GM18951 (cell line): ENCODE measurements around the gene GPR84.

Source experiments
- POLR2A ChIP-seq: IDR thresholded peaks from 4 replicates; pipeline ENCODE4 v1.6.1; 2011; ENCODE audit warnings: mild to moderate bottlenecking; ENCODE audit not compliant: insufficient read length, insufficient read depth; ENCODE audit errors: extremely low read depth
- in situ Hi-C: fragments of 300-500 bp; cut with MboI; formaldehyde crosslinking; loops from one replicate; pipeline ENCODE4 v1.12.0; 2022; ENCODE audit warnings: low sequenced_read_pairs, mixed read lengths, inconsistent platforms; ENCODE audit not compliant: unreplicated experiment

GPR84 gene

DNA sequence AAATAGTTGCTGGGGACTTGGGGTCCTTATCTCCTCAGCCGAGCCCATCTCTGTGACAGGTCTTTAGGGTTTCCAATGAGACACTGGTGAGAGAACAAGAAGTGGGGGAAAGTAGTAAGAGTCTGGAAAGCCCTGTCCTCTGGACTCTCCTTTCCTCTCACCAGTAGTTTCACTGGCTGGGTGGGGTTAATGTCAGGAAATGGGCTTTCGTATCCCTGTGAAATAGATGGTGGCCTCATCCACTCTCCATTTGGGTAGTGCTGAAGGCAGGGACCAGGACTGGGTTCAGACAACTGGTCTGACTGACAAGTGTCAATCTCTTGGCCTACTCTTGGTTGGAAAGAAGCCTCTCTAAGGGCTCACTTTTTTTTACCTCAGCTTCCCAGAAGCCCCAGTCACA, 12.7 kb upstream of the GPR84 start:
- no peak for TF ChIP-seq POLR2A
- in situ Hi-C loops = no loop called here

DNA sequence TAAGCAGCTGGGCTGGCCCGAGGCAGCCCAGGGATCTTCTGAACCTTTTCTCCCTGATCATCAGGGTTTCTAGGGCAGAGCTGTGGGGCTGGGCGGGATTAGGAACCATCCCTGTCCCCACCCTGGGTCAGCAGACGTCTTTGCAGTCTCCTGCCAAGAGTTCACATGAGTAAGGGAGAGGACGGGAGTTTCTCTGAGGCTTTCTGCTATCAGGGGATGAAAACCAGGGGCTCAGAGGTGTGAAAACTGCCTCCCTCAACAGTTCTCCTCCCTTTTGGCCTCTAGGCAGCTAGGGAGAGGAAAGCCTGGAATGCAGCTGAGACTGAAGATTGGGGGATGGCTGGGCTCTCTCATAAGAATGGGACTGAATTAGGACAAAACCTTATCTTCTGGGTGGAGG, 12.3 kb upstream of the GPR84 start:
- in situ Hi-C loops = no loop called here
- TF ChIP-seq POLR2A = no peak

DNA sequence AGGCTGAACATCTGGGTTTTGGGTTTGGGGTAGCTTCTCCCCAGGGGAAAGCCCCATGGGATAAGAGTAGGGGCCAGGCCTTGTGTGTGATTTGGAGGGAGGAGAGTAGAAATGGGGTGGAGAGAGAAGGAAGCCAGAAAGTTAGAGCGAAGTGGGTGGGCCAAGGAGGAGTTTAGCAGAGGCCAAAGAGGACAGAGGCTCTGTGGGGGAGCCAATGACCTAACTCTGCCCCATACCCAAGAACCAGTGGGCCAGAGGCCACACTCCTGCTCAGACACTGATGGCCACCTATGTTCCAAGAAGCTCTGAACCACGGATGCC, 10.9 kb upstream of the GPR84 start:
- no peak for TF ChIP-seq POLR2A
- in situ Hi-C loops = no loop called here

DNA sequence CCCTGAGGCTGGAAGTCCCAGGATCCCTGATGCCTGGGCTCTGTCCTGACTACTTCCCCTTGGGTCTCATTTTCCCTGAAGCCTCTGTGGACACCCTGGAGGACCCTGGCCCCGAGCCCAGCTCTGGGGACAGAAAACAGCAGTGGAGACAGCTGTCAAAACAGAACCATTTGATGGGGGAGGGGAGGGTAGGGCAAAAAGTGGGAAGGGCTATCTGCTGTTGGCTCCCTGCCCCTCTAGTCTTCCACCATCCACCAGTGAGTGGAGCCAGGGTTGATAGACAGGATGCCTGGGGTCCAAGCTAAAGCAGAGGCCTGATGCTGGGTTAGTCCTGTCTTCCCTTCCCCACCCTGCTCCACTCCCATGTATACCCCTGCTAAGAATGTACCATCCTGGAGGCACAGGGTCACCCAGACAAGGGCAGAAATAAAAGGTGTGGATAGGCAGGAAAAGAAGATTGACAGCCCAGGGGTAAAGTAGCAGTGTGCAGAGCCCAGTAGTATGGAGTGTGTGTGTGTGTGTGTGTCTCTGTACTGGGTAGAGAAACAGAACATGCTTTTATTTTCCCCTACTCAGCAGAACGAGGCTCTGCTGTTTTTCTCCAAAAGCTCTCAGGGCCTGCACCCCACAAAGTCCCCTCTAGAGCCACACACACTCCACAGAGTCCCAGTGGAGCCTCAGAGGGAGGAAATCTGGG, 10.4 kb upstream of the GPR84 start:
- in situ Hi-C loops = loop anchor here (25.0 kb wide), 1 partner anchor 362 kb away; the partner anchor contains the start of genes HOXC8 and HOXC9
- no peak for TF ChIP-seq POLR2A

DNA sequence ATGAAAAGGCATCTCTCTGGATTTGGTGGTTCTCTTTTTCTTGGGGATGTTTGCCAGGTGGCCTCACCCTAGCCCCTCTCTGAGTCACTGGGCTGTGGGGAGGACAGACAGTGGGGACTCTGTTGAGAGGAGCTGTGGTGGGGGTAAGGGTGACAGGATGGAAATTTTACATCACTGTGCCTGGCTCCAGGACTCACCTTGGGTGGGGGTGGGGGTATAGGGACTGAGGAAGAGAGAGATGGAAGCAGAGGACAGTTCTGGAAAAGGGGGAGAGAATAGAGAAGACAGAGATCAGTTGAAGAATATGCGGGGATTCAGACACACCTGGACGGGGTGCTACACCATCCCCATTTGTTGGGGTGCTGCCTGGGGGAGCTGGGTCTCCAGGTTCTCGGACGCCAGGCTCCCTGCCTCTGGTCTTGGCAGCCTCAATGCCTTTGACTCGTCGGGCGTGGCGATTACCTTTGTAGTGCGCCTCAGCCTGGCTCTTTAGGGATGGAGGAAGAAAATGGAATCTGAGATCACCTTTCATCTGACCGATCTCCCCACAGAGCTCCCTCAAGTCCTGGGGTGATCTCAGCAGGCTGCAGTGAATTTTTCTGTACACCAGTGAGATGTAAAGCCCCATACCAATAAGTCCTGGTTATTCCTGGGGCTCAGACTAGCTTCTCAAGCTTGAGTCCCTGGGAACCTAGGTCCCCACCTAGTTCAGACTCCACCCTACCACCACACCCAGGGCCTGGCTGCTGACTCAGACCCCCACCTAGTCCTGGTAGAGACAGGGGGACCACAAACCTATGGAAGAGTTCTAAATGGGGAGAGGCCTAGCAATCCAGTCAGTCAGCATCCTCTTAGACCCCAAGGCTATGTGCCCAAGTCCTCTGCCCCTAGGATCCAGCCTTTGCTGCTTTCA, 9.6 kb upstream of the GPR84 start:
- in situ Hi-C loops = loop anchor here (25.0 kb wide), 1 partner anchor 362 kb away; the partner anchor contains the start of genes HOXC8 and HOXC9
- no peak for TF ChIP-seq POLR2A

DNA sequence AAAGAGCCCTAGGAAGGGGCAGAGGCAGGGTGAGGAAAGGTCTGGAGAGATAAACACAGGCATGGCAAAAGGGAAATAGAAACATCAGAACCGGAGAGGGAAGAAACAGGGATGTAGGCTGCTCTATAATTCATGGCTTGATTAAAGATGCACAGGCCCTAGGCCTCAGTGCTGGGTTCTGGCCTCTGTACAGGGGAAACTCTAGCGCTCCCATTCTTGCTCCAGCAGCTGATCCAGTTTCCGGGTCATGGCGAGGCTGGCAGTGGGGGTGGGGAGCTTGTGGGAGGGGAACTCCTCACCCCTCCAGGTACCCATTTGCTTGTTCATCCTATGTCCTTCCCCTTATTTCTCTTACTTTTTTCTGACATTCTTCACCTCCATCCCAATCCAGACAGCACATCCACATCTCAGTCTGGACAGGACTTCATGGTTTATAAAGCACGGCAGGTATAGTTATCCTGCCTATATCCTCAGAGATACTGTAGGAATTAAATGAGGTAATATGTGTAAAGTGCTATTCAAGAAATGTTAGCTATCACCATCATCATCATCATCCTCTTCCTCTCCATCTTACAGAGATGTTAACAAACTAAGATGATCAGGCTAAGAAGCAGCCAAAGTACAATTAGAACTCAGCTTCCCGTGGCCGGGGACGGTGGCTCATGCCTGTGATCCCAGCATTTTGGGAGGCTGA, 8.0 kb upstream of the GPR84 start:
- in situ Hi-C loops = loop anchor here (25.0 kb wide), 1 partner anchor 360 kb away; the partner anchor contains the start of genes HOXC8 and HOXC9
- TF ChIP-seq POLR2A = no peak

DNA sequence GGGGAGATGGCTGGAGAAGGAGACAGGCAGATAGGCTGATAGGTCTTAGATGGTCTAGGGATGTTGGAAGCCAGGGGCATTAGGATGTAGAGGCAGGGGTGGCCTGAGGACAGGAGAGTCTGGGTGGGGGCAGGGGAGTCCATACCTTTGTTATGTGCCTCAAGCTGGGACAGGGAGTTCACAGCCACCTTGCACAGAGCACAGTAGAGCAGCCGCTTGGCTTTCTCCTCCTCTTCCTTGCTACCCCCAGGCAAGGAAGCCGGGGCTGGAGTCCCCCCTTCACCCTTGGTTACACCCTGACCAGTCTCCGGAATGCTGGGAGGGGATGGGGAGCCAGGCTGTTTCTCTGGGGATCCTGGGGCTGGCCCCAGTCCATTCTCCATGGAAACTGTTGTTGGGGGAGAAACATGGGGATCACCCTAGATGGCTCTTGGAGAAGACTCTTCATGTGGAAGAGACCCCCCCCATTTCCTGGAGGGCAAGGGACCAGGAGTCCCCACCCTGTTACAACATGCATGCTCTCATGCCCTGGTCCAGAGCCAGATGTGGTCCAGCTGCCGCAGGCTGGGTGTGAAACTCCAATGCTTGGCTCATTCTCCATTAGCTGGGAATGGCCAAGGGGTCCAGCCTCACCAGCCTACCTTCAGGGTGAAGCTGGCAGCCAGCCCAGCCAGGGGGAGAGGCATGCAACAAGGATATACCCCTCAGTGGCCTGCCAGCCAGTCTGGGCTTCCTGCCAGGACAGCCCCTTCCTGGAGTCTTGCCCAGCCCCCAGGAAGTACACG, 7.2 kb upstream of the GPR84 start:
- TF ChIP-seq POLR2A = no peak
- in situ Hi-C loops = loop anchor here (25.0 kb wide), 1 partner anchor 359 kb away; the partner anchor contains the start of genes HOXC8 and HOXC9

DNA sequence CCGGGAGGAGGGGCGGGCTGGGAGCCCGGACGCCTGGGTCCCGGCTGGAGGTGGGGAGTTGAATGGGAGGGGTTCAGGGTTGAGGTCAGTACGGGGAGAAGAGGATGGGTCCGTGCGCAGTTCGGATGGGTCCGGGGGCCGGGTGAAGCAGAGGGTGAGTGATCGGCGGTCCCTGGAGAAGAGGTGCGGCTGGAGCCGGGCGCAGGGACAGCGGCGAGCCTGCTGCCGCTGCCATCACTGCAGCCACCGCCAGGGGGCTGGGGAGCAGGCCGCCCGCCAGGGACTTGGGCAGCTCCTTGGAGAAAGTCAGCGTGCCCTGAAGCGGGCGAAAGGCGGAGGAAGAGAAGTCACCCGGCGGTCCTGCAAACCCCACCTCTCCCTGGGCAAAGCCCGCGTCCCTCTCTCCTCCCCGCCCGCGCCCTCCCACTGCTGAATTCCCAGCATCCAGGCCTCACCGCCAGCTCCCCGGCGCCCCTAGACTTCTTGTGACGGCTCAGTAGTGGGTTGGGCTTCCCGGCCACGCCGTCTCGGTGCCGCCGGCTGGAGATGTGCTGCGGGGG, 6.0 kb upstream of the GPR84 start:
- in situ Hi-C loops = loop anchor here (25.0 kb wide), 1 partner anchor 358 kb away; the partner anchor contains the start of genes HOXC8 and HOXC9
- no peak for TF ChIP-seq POLR2A

DNA sequence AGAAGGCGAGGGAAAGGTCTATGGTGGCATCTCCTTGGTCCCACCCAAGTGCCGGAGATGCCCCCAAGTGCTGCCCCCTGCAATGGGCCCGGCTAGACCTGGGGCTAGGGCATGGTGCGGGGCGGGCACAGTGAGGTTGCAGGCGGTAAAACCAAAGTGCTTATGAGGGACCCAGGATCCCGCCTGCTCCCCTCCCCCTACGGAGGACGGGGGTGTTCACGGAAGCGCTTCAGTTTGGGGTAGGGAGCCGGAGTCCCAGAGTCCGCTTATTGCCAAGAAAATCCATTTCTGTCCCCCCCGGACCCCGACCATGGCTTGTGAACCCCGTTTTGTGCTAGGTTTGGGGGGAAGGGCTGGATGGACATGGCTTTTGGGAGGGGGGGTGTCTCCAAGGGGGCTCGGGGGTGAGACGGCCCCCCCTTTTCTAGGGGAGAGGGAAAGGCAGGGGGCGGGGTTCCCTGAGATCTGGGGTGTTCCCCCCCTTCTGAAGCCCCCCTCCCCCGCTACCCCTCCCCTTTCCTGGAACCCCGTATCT, 5.4 kb upstream of the GPR84 start:
- no peak for TF ChIP-seq POLR2A
- in situ Hi-C loops = loop anchor here (10.0 to 25.0 kb wide), 2 partner anchors 135 to 357 kb away; partner anchors contain the start of genes HOXC8 and HOXC9

DNA sequence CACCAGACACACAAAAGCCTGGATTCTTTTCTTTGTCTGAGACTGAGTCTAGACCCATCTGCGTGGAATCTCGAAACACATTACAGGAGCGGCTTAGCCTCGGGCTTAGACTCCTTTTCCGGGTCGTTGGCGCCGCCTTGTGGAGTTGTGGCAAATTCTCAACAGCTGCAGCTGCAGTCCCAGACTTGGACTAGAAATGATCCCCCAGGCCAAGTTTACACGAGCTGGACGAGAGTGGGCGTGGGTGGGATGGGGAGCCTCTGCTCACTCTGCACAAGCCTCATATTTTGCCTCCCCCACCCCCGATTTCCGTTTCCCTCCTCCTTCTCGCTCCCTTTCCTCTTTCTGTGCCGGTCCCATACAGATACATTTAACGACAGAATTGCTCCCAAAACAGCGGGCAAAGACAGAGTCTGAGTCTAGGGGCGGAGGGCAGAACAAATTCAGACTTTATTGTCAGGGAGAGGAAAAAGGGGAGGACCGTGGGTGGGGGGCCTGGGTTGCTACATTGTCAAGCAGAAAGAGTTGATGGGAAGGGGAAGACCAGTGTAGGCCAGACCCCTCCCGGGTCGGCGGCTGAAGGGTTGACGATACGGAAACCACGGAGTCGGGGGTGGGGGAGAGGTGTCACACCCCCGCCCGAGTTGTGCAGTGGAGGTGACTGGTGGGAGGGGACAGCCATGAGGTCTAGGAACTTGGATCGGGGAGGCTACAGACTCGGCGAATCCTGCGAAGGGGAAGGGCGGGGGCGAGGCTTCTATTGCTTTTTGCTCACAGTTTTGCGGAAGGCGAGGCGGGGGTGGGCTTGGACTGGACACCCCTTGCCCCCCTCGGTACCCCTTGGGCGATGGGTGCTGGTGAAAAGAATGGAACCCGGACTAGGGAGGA, 4.7 kb upstream of the GPR84 start:
- in situ Hi-C loops = loop anchor here (10.0 to 25.0 kb wide), 2 partner anchors 134 to 357 kb away; partner anchors contain the start of genes HOXC8 and HOXC9
- TF ChIP-seq POLR2A = no peak
